ENCODE results near the gene KCNK1.
A peak's percentile ranks its signal among the peaks of the same experiment; 100 is the strongest.

The KCNK1 gene

GRCh38 chr1:233613252-233614172 is at the start of gene KCNK1:
Gene KCNK1, plus strand, starts transcription at chr1:233614106. Its CDS starts 66 bp downstream, at chr1:233614172.
- peak; percentile 65 for DNase-seq

- no peak for DNase-seq
These were observed 48.6 kb upstream of the KCNK1 start for GRCh38 chr1:233565313-233565712.

GRCh38 chr1:233566886-233567285 is 47.0 kb upstream of the KCNK1 start:
- DNase-seq = no peak

- DNase-seq = no peak
These were observed 44.3 kb upstream of the KCNK1 start for GRCh38 chr1:233569636-233570035.

GRCh38 chr1:233570216-233570615 is 43.7 kb upstream of the KCNK1 start:
- no peak for DNase-seq

GRCh38 chr1:233570706-233571105 is 43.2 kb upstream of the KCNK1 start:
- DNase-seq = no peak

- DNase-seq = no peak
These were observed 41.0 kb upstream of the KCNK1 start for GRCh38 chr1:233572896-233573295.

- no peak for DNase-seq
These were observed 38.5 kb upstream of the KCNK1 start for GRCh38 chr1:233575450-233575849.

GRCh38 chr1:233582439-233582838 is 31.5 kb upstream of the KCNK1 start:
- DNase-seq = no peak

- DNase-seq = no peak
These were observed 29.5 kb upstream of the KCNK1 start for GRCh38 chr1:233584376-233584775.

GRCh38 chr1:233584931-233585330 is 29.0 kb upstream of the KCNK1 start:
- DNase-seq = no peak

GRCh38 chr1:233586301-233586700 is 27.6 kb upstream of the KCNK1 start:
- no peak for DNase-seq

GRCh38 chr1:233587196-233587595 is 26.7 kb upstream of the KCNK1 start:
- no peak for DNase-seq

GRCh38 chr1:233587958-233588799 is 25.7 kb upstream of the KCNK1 start:
- no peak for DNase-seq

- DNase-seq = no peak
These were observed 16.4 kb upstream of the KCNK1 start for GRCh38 chr1:233597489-233597901.

- no peak for DNase-seq
These were observed 14.9 kb upstream of the KCNK1 start for GRCh38 chr1:233598891-233599541.

GRCh38 chr1:233599542-233600073 is 14.3 kb upstream of the KCNK1 start:
- DNase-seq = no peak

- no peak for DNase-seq
These were observed 13.4 kb upstream of the KCNK1 start for GRCh38 chr1:233600488-233600887.

GRCh38 chr1:233603478-233603877 is 10.4 kb upstream of the KCNK1 start:
- no peak for DNase-seq

- no peak for DNase-seq
These were observed 8.7 kb upstream of the KCNK1 start for GRCh38 chr1:233605205-233605604.

- no peak for DNase-seq
These were observed 7.1 kb upstream of the KCNK1 start for GRCh38 chr1:233606813-233607212.

- peak; percentile 95 for DNase-seq
These were observed 6.4 kb upstream of the KCNK1 start for GRCh38 chr1:233607252-233608119.

Data from RPMI8226 (cell line).